Chondrocyte (in vitro differentiated cells): ENCODE data around the gene ITPR1. TPM values are rescaled to one million over a fixed set of nuclear protein-coding genes. Genes with fewer than 3 reads are reported as not detected.

Experiments
- DNase-seq: peaks from one replicate; pipeline ENCODE4 v3.0.0; 2021; ENCODE audit warnings: mixed read lengths, low spot score
- H3K27ac Mint-ChIP-seq: one replicate; pipeline ENCODE4 v1.8.0; 2021; ENCODE audit warnings: mild to moderate bottlenecking, moderate library complexity, mixed read lengths; ENCODE audit not compliant: unreplicated experiment
- H3K27me3 Mint-ChIP-seq: 2 replicates; pipeline ENCODE4 v1.8.0; 2021; ENCODE audit warnings: low read depth, mixed read lengths
- H3K36me3 Mint-ChIP-seq: 2 replicates; pipeline ENCODE4 v1.8.0; 2021; ENCODE audit warnings: low read depth, mixed read lengths
- H3K4me1 Mint-ChIP-seq: 2 replicates; pipeline ENCODE4 v1.8.0; 2021; ENCODE audit warnings: low read depth, mild to moderate bottlenecking, mixed read lengths
- H3K4me3 Mint-ChIP-seq: one replicate; pipeline ENCODE4 v1.8.0; 2021; ENCODE audit warnings: mild to moderate bottlenecking, moderate library complexity, mixed read lengths; ENCODE audit not compliant: unreplicated experiment
- H3K9me3 Mint-ChIP-seq: 2 replicates; pipeline ENCODE4 v1.8.0; 2021; ENCODE audit warnings: low read depth, mixed read lengths
- total RNA-seq: library from RNA; stranded (reverse); gene quantifications from 3 replicates; pipeline ENCODE4 v1.2.1, GENCODE V29; 2021
- TF ChIP-seq, protein P1 (sequence below): fragments of 200-600 bp; sonication (generic); IDR thresholded peaks from 2 replicates; pipeline ENCODE4 v1.5.0; 2021; ENCODE audit warnings: antibody characterized with exemption, mild to moderate bottlenecking, moderate library complexity

Gene ITPR1
- total RNA-seq, 1 donor from 2014 or later, result 45.0 TPM

DNA sequence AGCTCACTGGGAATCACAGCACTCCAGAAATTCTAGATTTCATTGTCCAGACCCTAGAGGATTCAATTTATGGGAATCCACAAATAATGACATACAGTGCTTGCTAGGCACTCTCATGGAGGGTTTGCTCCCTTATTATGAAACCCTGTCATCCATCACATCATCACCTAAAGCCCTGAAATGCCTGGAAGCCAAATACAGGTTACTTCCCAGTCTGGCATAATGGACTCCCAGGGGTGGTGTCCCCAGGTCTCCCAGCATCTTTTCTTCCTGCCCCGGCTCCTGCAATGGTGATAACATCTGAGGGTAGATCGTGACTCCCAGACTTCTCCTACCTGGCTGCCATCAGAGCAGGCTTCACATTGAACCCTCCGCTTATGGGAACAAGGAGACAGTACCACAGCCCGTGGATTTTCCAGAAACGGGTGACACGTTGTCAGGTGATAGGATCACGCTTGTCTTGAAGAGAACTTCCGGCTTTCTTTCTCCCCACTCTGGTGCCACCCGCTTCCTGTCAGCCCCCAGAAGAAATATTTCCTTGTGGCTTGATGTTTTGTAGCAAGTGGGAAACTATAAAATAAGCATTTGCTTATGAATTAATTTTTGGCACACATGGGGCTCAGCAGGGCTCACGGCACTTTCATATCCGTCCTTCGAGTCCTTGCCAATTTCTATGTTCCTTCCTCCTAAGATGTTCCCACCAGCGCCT, 247.4 kb downstream of the ITPR1 start:
- TF ChIP-seq, protein P1, sequence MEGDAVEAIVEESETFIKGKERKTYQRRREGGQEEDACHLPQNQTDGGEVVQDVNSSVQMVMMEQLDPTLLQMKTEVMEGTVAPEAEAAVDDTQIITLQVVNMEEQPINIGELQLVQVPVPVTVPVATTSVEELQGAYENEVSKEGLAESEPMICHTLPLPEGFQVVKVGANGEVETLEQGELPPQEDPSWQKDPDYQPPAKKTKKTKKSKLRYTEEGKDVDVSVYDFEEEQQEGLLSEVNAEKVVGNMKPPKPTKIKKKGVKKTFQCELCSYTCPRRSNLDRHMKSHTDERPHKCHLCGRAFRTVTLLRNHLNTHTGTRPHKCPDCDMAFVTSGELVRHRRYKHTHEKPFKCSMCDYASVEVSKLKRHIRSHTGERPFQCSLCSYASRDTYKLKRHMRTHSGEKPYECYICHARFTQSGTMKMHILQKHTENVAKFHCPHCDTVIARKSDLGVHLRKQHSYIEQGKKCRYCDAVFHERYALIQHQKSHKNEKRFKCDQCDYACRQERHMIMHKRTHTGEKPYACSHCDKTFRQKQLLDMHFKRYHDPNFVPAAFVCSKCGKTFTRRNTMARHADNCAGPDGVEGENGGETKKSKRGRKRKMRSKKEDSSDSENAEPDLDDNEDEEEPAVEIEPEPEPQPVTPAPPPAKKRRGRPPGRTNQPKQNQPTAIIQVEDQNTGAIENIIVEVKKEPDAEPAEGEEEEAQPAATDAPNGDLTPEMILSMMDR, result no peak
- Mint-ChIP-seq H3K4me3 (no peak overlapping the region), H3K27ac (peak overlapping the region; percentile 94), H3K36me3 (peaks cover 16% of the 10 kb centered on the region), H3K9me3 (peaks cover 2% of the 10 kb centered on the region), H3K27me3 (no peaks in the 10 kb centered on the region), H3K4me1 (peaks cover 71% of the 10 kb centered on the region)
- DNase-seq, result no peak

DNA sequence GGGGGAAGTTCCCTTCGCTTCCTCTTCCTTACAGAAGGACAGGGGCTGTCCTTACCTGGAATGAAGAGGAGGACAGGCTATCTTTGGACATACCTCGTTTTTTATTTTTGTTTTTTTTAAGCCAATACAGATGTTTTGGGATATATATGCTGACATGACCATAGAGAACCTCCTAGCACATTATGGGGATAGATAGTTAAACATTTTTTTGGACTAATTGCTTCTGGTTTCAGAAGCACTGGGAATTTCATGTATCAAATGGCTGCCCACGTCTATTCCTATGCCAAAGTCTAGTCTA, 247.9 kb downstream of the ITPR1 start:
- H3K27ac Mint-ChIP-seq, result peak overlapping the region; percentile 94
- H3K36me3 Mint-ChIP-seq, result peaks cover 14% of the 10 kb centered on the region
- H3K4me1 Mint-ChIP-seq, result peaks cover 76% of the 10 kb centered on the region
- TF ChIP-seq, protein P1, result no peak
- DNase-seq, result no peak
- no peak overlapping the region for H3K4me3 Mint-ChIP-seq
- H3K9me3 Mint-ChIP-seq, result peaks cover 2% of the 10 kb centered on the region
- no peaks in the 10 kb centered on the region for H3K27me3 Mint-ChIP-seq

DNA sequence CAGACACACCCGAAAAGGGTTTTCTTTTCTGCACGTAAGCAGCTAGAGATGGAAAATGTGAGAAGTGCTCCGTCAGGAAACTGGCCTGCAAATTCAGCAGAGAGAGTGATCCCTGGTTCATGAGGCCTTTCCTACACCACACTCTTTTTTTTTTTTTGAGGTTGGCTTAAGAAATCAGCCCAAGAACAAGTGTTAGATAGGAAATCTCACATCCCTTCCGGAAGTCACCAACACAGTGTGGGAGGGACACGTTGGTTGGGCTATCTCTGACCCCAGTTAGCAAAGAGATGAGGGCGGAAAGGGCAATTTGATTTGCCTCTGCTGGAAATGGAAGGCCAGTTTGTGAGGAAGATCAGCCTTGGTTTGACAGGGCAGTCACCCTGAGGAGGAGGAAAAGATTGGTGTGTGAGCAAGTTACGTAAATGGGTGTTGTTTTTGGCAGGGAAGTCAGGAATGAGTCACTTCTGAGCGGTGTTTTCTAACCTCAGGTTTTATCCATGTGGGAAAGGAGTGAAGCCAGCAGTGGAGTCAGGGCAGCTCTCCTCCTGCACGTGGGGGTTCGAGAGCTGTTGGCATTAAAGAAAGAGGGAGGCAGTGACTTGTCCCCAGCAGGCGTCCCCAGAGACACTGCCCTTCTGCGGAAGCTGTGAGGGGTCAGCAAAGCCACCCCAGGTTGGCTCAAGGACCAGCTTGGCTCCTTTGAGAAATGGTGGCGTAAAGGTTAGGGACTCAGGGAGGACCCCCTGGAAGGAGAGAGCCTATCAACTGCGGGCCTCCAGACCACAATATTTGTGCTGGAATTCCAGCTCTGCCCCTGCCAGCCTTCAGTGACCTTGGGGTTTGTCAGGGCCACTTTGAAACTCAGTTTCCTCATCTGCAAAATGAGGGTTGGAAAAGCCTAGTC, 248.5 kb downstream of the ITPR1 start:
- Mint-ChIP-seq H3K9me3 (peaks cover 2% of the 10 kb centered on the region), H3K27me3 (no peaks in the 10 kb centered on the region), H3K36me3 (peaks cover 10% of the 10 kb centered on the region), H3K4me3 (no peak overlapping the region), H3K4me1 (peaks cover 78% of the 10 kb centered on the region), H3K27ac (peak overlapping the region; percentile 94)
- TF ChIP-seq, protein P1, result no peak
- no peak for DNase-seq

DNA sequence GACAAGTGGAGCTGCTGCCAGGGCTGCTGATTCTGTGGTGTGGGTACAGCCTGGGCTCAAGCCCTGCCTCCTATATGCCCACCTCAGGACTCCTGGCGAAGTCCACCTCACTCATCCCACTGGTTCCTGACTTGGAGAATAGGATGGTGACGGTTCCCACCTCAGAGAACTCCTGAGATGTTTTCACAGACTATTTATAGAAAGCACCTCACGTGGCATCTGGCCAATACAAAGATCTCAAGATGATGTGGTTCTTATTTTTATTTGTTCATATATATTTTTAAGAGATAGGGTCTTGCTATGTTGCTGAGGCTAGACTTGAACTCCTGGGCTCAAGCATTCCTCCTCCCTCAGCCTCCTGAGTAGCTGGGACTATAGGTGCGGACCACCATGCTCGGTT, 249.2 kb downstream of the ITPR1 start:
- no peak for DNase-seq
- peaks cover 2% of the 10 kb centered on the region for H3K9me3 Mint-ChIP-seq
- H3K27ac Mint-ChIP-seq, result peak overlapping the region; percentile 94
- H3K36me3 Mint-ChIP-seq, result peaks cover 9% of the 10 kb centered on the region
- no peaks in the 10 kb centered on the region for H3K27me3 Mint-ChIP-seq
- H3K4me1 Mint-ChIP-seq, result peaks cover 80% of the 10 kb centered on the region
- no peak overlapping the region for H3K4me3 Mint-ChIP-seq
- TF ChIP-seq, protein P1, result no peak

DNA sequence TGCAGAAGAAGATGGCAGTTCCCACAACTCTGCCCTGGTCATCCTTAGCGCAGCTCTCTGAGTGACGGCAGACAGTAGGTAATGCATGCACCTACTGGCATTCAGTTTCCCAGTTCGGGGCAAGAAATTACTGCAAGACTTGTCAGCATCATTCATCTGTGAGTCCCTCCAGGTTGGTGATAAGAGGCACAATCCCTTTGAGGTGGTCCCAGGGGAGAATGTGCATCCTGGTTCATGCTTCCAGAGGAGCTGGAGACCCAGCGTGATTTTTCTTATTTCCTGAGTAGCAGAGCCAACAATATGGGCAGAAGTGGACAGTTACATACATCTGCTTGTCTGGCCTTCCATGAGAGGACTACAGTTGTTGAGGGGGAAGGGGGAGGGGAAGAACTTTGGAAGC, 250.2 kb downstream of the ITPR1 start:
- Mint-ChIP-seq H3K9me3 (peaks cover 2% of the 10 kb centered on the region), H3K27me3 (no peaks in the 10 kb centered on the region), H3K36me3 (peaks cover 6% of the 10 kb centered on the region), H3K4me3 (no peak overlapping the region), H3K27ac (no peak overlapping the region), H3K4me1 (peaks cover 79% of the 10 kb centered on the region)
- TF ChIP-seq, protein P1, result no peak
- no peak for DNase-seq
